K562 (cell line): ENCODE measurements around the gene MATR3. TPM values are rescaled to one million over a fixed set of nuclear protein-coding genes. Genes with fewer than 3 reads are reported as not detected.
A peak's percentile ranks its signal among the peaks of the same experiment; 100 is the strongest.

Experiments used
- BCL6 ChIP-seq: fragments of 250-450 bp; sonication (Bioruptor Pico); IDR thresholded peaks from 2 replicates; pipeline ENCODE4 v1.4.0; 2020
- CBFA2T3 ChIP-seq: fragments of 450-650 bp; IDR thresholded peaks from 2 replicates; pipeline ENCODE4 v1.6.1; 2017
- CXXC5 ChIP-seq: fragments of 250-450 bp; sonication (Bioruptor Pico); IDR thresholded peaks from 2 replicates; pipeline ENCODE4 v1.8.0; 2022; ENCODE audit warnings: inconsistent platforms, mild to moderate bottlenecking, moderate library complexity
- ESRRA ChIP-seq: fragments of 450-650 bp; IDR thresholded peaks from 2 replicates; pipeline ENCODE4 v1.6.1; 2014; ENCODE audit warnings: low read depth, mild to moderate bottlenecking, moderate library complexity, borderline replicate concordance
- HDAC3 ChIP-seq: fragments of 450-650 bp; IDR thresholded peaks from 2 replicates; pipeline ENCODE4 v1.6.1; 2018; ENCODE audit warnings: borderline replicate concordance, mild to moderate bottlenecking, moderate library complexity; ENCODE audit not compliant: partially characterized antibody
- HMG20A ChIP-seq: fragments of 450-650 bp; formaldehyde crosslinking; conservative IDR thresholded peaks from 2 replicates; pipeline ENCODE4 v1.4.0; 2020; ENCODE audit warnings: mild to moderate bottlenecking, mixed read lengths
- MAFK ChIP-seq: IDR thresholded peaks from 2 replicates; pipeline ENCODE4 v1.6.1; 2011; ENCODE audit warnings: low read length, improper control_type of control experiment
- MCM5 ChIP-seq: fragments of 450-650 bp; IDR thresholded peaks from 2 replicates; pipeline ENCODE4 v1.6.1; 2016; ENCODE audit warnings: low read depth
- NFE2 ChIP-seq: IDR thresholded peaks from 2 replicates; pipeline ENCODE4 v1.6.1; 2014; ENCODE audit warnings: antibody characterized with exemption, low read depth
- NR1H2 ChIP-seq: sonication (generic); formaldehyde crosslinking; IDR thresholded peaks from 2 replicates; pipeline ENCODE4 v1.4.0; 2020; ENCODE audit warnings: mild to moderate bottlenecking, missing genetic modification reagents
- OTX1 ChIP-seq: fragments of 450-650 bp; formaldehyde crosslinking; IDR thresholded peaks from 2 replicates; pipeline ENCODE4 v1.4.0; 2022; ENCODE audit warnings: mild to moderate bottlenecking
- POLR2A ChIP-seq: fragments of 450-650 bp; conservative IDR thresholded peaks from 2 replicates; pipeline ENCODE4 v1.6.1; 2016
- PTRF ChIP-seq: fragments of 450-650 bp; IDR thresholded peaks from 2 replicates; pipeline ENCODE4 v1.6.1; 2016; ENCODE audit warnings: mild to moderate bottlenecking, missing genetic modification characterization, missing compliant biosample characterization
- SMAD4 ChIP-seq: fragments of 250-450 bp; sonication (Bioruptor Pico); conservative IDR thresholded peaks from 2 replicates; pipeline ENCODE4 v1.8.0; 2021; ENCODE audit warnings: inconsistent platforms, mild to moderate bottlenecking, moderate library complexity
- ZBED1 ChIP-seq: IDR thresholded peaks from 2 replicates; pipeline ENCODE4 v1.6.1; 2014
- ZNF134 ChIP-seq: fragments of 250-450 bp; sonication (Bioruptor Pico); conservative IDR thresholded peaks from 2 replicates; pipeline ENCODE4 v1.4.0; 2020
- ZNF224 ChIP-seq: sonication (generic); formaldehyde crosslinking; IDR thresholded peaks from 2 replicates; pipeline ENCODE4 v1.8.0; 2022; ENCODE audit warnings: mild to moderate bottlenecking, missing genetic modification reagents
- polyA plus RNA-seq, 8 experiments: library from polyadenylated mRNA; depleted of rRNA in 4 of 8; stranded (reverse) in 5 of 8; unstranded in 3 of 8; fragments of >200 nt; fragmentation: Nextera tagmentation in 2 of 8; fragmentation: Illumina TruSeq in 1 of 8; extraction: Ambion mirVana in 2 of 8; extraction: Trizol in 1 of 8; gene quantifications; 2 replicates each; pipeline versions ENCODE4 v1.2.1 to v1.2.3, GENCODE V29; 2011 to 2014; ENCODE audit warnings: inconsistent platforms in 1 of 8, missing spikeins in 1 of 8
- total RNA-seq, 7 experiments: library from RNA; depleted of rRNA in 6 of 7; stranded (reverse); fragments of >200 nt in 6 of 7; fragmentation: Illumina TruSeq in 2 of 7; extraction: Trizol in 2 of 7; gene quantifications; 2 replicates each; pipeline versions ENCODE4 v1.2.1 to v1.2.3, GENCODE V29; 2011 to 2021; ENCODE audit warnings: low replicate concordance in 1 of 7
- TF ChIP-seq, protein P1 (sequence below), 2 experiments: fragments of 450-650 bp; formaldehyde crosslinking in 1 of 2; IDR thresholded peaks; 2 replicates each; pipeline versions ENCODE4 v1.4.0 to v1.6.1; 2014 to 2020; ENCODE audit warnings: mild to moderate bottlenecking in 2 of 2, borderline replicate concordance in 1 of 2, low read depth in 1 of 2
- TF ChIP-seq, protein P2 (sequence below): sonication (generic); formaldehyde crosslinking; IDR thresholded peaks from 2 replicates; pipeline ENCODE4 v1.8.1; 2023; ENCODE audit warnings: mild to moderate bottlenecking, missing genetic modification reagents

Gene MATR3
- total and polyA plus RNA-seq, 9 of the 15 experiments (the other 6 are each of a cell fraction or from before 2014, with no cell fraction given) = 150 to 425 (median 263) TPM

DNA sequence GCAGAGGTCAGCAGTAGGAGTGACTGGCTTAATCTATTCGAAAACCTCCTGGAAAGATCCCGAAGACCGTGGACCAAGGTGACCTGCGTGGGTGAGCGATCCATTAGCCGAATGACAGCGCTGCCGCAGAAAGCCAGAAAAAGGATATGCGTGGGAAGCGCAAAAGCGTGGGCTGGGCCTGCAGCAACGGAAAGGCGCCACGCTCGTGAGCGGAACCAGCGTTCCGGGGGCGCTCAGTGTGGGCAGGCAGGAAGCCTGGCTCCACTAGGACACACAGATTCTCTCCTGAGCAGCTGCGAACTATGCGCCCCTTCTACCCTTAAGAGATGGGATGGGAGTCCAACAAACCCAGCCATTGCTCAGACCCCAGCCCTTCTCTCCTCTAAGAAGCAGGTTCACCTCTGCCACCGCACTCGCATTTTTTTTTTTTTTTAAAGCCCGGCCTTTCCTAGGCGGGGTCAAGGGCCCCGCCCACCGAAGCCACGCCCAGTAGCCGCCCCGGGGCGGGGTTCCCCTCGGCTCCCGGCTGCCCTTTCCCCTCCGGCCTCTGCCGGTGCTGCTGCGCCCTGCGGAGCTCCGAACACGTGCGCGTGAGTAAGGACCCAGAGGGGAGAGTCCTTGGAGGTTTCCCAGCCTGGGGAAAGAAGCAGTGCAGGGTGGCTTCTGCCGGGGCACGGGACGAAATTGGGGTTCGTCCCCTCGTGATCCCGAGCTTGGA, 19.8 kb upstream of the MATR3 start (continued):
- TF ChIP-seq, protein P1, sequence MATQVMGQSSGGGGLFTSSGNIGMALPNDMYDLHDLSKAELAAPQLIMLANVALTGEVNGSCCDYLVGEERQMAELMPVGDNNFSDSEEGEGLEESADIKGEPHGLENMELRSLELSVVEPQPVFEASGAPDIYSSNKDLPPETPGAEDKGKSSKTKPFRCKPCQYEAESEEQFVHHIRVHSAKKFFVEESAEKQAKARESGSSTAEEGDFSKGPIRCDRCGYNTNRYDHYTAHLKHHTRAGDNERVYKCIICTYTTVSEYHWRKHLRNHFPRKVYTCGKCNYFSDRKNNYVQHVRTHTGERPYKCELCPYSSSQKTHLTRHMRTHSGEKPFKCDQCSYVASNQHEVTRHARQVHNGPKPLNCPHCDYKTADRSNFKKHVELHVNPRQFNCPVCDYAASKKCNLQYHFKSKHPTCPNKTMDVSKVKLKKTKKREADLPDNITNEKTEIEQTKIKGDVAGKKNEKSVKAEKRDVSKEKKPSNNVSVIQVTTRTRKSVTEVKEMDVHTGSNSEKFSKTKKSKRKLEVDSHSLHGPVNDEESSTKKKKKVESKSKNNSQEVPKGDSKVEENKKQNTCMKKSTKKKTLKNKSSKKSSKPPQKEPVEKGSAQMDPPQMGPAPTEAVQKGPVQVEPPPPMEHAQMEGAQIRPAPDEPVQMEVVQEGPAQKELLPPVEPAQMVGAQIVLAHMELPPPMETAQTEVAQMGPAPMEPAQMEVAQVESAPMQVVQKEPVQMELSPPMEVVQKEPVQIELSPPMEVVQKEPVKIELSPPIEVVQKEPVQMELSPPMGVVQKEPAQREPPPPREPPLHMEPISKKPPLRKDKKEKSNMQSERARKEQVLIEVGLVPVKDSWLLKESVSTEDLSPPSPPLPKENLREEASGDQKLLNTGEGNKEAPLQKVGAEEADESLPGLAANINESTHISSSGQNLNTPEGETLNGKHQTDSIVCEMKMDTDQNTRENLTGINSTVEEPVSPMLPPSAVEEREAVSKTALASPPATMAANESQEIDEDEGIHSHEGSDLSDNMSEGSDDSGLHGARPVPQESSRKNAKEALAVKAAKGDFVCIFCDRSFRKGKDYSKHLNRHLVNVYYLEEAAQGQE (IDR thresholded peaks at IDR 0.05; ENCODE audit: borderline replicate concordance) = 0 out of 2 replicates have a peak, but pooled peaks have one; percentile 28
- TF ChIP-seq, protein P1 (CRISPR knock-in tag; IDR thresholded peaks at IDR 0.05; ENCODE audit: low read depth) = 0 out of 2 replicates have a peak, but pooled peaks have one; percentile 18
- TF ChIP-seq HDAC3 = peak; percentile 37
- TF ChIP-seq MCM5 = no peak
- TF ChIP-seq, protein P2, sequence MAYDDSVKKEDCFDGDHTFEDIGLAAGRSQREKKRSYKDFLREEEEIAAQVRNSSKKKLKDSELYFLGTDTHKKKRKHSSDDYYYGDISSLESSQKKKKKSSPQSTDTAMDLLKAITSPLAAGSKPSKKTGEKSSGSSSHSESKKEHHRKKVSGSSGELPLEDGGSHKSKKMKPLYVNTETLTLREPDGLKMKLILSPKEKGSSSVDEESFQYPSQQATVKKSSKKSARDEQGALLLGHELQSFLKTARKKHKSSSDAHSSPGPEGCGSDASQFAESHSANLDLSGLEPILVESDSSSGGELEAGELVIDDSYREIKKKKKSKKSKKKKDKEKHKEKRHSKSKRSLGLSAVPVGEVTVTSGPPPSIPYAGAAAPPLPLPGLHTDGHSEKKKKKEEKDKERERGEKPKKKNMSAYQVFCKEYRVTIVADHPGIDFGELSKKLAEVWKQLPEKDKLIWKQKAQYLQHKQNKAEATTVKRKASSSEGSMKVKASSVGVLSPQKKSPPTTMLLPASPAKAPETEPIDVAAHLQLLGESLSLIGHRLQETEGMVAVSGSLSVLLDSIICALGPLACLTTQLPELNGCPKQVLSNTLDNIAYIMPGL = peak; percentile 66; the same call in 1 of the 2 replicates
- TF ChIP-seq ZNF134 (CRISPR knock-in tag) = no peak
- no peak for TF ChIP-seq NR1H2 (CRISPR knock-in tag)
- TF ChIP-seq ZNF224 (CRISPR knock-in tag) = no peak
- no peak for TF ChIP-seq OTX1 (CRISPR knock-in tag)
- TF ChIP-seq PTRF = no peak
- no peak for TF ChIP-seq BCL6 (CRISPR knock-in tag)
- TF ChIP-seq MAFK = no peak
- TF ChIP-seq ZBED1 = peak; percentile 80
- TF ChIP-seq SMAD4 (CRISPR knock-in tag) = peak; percentile 8
- peak; percentile 38; the same call in 1 of the 2 replicates for TF ChIP-seq NFE2
- peak; percentile 67 for TF ChIP-seq ESRRA
- TF ChIP-seq CXXC5 (CRISPR knock-in tag) = peak; percentile 81
- peak; percentile 97 for TF ChIP-seq POLR2A
- no peak for TF ChIP-seq HMG20A (CRISPR knock-in tag)
- peak; percentile 28 for TF ChIP-seq CBFA2T3
